ENCODE results near the gene REST. TPM values are rescaled to one million over a fixed set of nuclear protein-coding genes. Genes with fewer than 3 reads are reported as not detected.

Gene REST
- total and polyA plus RNA-seq, 2 donors (not counting 3 experiments of a cell fraction or from before 2014, with no cell fraction given), result 7.0 to 45.9 TPM

- Histone ChIP-seq H3K9me3 (replicated peaks; ENCODE audit: control insufficient read depth, insufficient read depth, low read length) (no peaks in the 10 kb centered on the region), H3K79me2 (ENCODE audit: control insufficient read depth, insufficient read depth, low read length) (peaks cover 52% of the 10 kb centered on the region), H4K20me1 (replicated peaks; ENCODE audit: control insufficient read depth, extremely low read depth, insufficient read depth, low read length) (no peaks in the 10 kb centered on the region), H3K36me3 (ENCODE audit: control insufficient read depth in 2 of 2, extremely low read depth in 1 of 2, insufficient read depth in 2 of 2, low read length in 2 of 2) (peaks cover 7 to 13% of the 10 kb centered on the region in 2 experiments), H3K27ac (ENCODE audit: insufficient read depth, low read depth, low read length) (peak overlapping the region; percentile 4), H3K4me2 (ENCODE audit: insufficient read depth, low read length) (peak overlapping the region; percentile 73), H2AFZ (ENCODE audit: low read depth, low read length) (peak overlapping the region; percentile 20), H3K27me3 (ENCODE audit: control insufficient read depth in 2 of 2, insufficient read depth in 2 of 2, low read length in 2 of 2) (no peaks in the 10 kb centered on the region), H3K4me3 (replicated peaks in 1 of 3; ENCODE audit: insufficient read depth in 1 of 3, low read depth in 1 of 3, low read length in 3 of 3) (peak overlapping the region; percentile 80 to 93 (median 84)), H3K4me1 (ENCODE audit: control insufficient read depth, extremely low read depth, insufficient read depth, low read length) (peaks cover 20% of the 10 kb centered on the region), H3K9me1 (replicated peaks; ENCODE audit: control insufficient read depth, extremely low read depth, insufficient read depth, low read length) (no peaks in the 10 kb centered on the region), H3K9ac (replicated peaks; ENCODE audit: extremely low read depth, insufficient read depth, low read length) (peak overlapping the region; percentile 84)
- ChIA-PET CTCF (interaction anchor here (1.0 to 2.2 kb wide), 4 partner anchors 16 to 187 kb away, joined by 3 to 17 read pairs (median 4); no protein-coding TSS in a partner anchor), POLR2A (interaction anchor here (1.6 kb wide), 1 partner anchor 18 kb away, joined by 4 read pairs; no protein-coding TSS in a partner anchor)
- intact Hi-C loops (cut with micrococcal nuclease) (loop anchor here (2.0 kb wide), 1 partner anchor 18 kb away; no protein-coding TSS in a partner anchor), dilution Hi-C loops (cut with MboI; ENCODE audit: extremely low pct_ligation_motif_present, low sequenced_read_pairs) (no loop called here)
- FAIRE-seq, result no peak
- DNase-seq (ENCODE audit: low read depth, low spot score), result peak; percentile 25
- BruUV-seq (replicated peaks), result no TSS peak
- TF ChIP-seq EZH2 (IDR thresholded peaks at IDR 0.05; ENCODE audit: borderline replicate concordance, low read depth, low read length, severe bottlenecking) (no peak), FOS (IDR thresholded peaks at IDR 0.05; ENCODE audit: borderline replicate concordance, insufficient read depth, low read length) (no peak), MYC (IDR thresholded peaks at IDR 0.05; ENCODE audit: low read depth, low read length) (no peak), POLR2A (IDR thresholded peaks at IDR 0.05; ENCODE audit: low read depth, low read length) (no peak), JUN (IDR thresholded peaks at IDR 0.05; ENCODE audit: borderline replicate concordance, insufficient read depth, insufficient read length, low read depth) (no peak), POLR2AphosphoS5 (IDR thresholded peaks at IDR 0.05; ENCODE audit: insufficient read depth, low read depth, low read length) (no peak), CTCF (IDR thresholded peaks at IDR 0.05; ENCODE audit: extremely low read depth in 1 of 2, insufficient read depth in 1 of 2, low read depth in 1 of 2, low read length in 2 of 2) (no peak), GATA2 (IDR thresholded peaks at IDR 0.05; ENCODE audit: insufficient read depth, insufficient read length, low read depth, low read length) (no peak)
- TF ChIP-seq, protein P1, sequence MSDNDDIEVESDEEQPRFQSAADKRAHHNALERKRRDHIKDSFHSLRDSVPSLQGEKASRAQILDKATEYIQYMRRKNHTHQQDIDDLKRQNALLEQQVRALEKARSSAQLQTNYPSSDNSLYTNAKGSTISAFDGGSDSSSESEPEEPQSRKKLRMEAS (IDR thresholded peaks at IDR 0.05; ENCODE audit: insufficient read depth, insufficient read length), result no peak
Observed at GRCh38 chr4:56976283-56976836, 68.7 kb downstream of the REST start.

All from endothelial cell of umbilical vein (primary cell).